ENCODE results near the gene MYMK. TPM values are rescaled to one million over a fixed set of nuclear protein-coding genes. Genes with fewer than 3 reads are reported as not detected.

MYMK gene
- total RNA-seq, 1 donor from 2014 or later: 8.9 TPM

DNA sequence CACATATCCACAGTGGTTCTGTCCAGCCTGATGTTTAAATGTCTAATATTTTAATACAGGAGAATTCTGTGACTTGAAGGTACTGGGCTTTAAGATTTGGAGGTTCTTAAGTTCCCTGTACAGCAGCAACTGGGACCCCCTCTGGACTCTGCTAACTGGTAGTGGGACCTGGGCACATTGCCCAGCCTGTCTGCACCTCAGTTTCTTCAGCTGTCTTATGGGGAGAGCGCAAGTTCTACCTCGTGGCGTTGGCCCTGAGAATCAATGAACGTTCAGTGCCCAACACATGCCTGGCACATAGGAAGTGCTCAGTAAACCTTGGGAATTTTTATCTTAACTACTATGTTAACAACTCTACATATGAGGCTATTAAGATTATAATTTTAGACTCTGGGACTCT lies 47.3 kb downstream of the MYMK start:
- H3K9ac ChIP-seq (ENCODE audit: low read depth in 1 of 3, low read length in 3 of 3): no peak overlapping the region
- peaks cover 14 to 16% (median 14%) of the 10 kb centered on the region in 3 donors for H3K4me1 ChIP-seq (ENCODE audit: control insufficient read depth in 3 of 3, insufficient read depth in 3 of 3, low read length in 3 of 3)
- no peak overlapping the region for H3K4me3 ChIP-seq (ENCODE audit: low read length in 3 of 3)
- no peak overlapping the region for H3K27ac ChIP-seq (ENCODE audit: low read depth, low read length)
- no peaks in the 10 kb centered on the region for H3K9me3 ChIP-seq (ENCODE audit: control insufficient read depth in 3 of 3, low read length in 3 of 3)
- peaks cover 0 to 5% (median 3%) of the 10 kb centered on the region in 3 donors for H3K27me3 ChIP-seq (ENCODE audit: control insufficient read depth in 3 of 3, insufficient read depth in 3 of 3, low read length in 3 of 3)
- no peaks in the 10 kb centered on the region for H3K36me3 ChIP-seq (ENCODE audit: control insufficient read depth in 3 of 3, insufficient read depth in 3 of 3, low read length in 3 of 3)

GRCh38 chr9:133476941-133477340 lies 47.8 kb downstream of the MYMK start:
- H3K9ac ChIP-seq (ENCODE audit: low read depth in 1 of 3, low read length in 3 of 3): no peak overlapping the region
- H3K4me3 ChIP-seq (ENCODE audit: low read length in 3 of 3): no peak overlapping the region
- H3K4me1 ChIP-seq (ENCODE audit: control insufficient read depth in 3 of 3, insufficient read depth in 3 of 3, low read length in 3 of 3): peaks cover 14 to 16% (median 14%) of the 10 kb centered on the region in 3 donors
- no peaks in the 10 kb centered on the region for H3K36me3 ChIP-seq (ENCODE audit: control insufficient read depth in 3 of 3, insufficient read depth in 3 of 3, low read length in 3 of 3)
- H3K27ac ChIP-seq (ENCODE audit: low read depth, low read length): no peak overlapping the region
- H3K27me3 ChIP-seq (ENCODE audit: control insufficient read depth in 3 of 3, insufficient read depth in 3 of 3, low read length in 3 of 3): peaks cover 0 to 5% (median 0%) of the 10 kb centered on the region in 3 donors
- no peaks in the 10 kb centered on the region for H3K9me3 ChIP-seq (ENCODE audit: control insufficient read depth in 3 of 3, low read length in 3 of 3)

DNA sequence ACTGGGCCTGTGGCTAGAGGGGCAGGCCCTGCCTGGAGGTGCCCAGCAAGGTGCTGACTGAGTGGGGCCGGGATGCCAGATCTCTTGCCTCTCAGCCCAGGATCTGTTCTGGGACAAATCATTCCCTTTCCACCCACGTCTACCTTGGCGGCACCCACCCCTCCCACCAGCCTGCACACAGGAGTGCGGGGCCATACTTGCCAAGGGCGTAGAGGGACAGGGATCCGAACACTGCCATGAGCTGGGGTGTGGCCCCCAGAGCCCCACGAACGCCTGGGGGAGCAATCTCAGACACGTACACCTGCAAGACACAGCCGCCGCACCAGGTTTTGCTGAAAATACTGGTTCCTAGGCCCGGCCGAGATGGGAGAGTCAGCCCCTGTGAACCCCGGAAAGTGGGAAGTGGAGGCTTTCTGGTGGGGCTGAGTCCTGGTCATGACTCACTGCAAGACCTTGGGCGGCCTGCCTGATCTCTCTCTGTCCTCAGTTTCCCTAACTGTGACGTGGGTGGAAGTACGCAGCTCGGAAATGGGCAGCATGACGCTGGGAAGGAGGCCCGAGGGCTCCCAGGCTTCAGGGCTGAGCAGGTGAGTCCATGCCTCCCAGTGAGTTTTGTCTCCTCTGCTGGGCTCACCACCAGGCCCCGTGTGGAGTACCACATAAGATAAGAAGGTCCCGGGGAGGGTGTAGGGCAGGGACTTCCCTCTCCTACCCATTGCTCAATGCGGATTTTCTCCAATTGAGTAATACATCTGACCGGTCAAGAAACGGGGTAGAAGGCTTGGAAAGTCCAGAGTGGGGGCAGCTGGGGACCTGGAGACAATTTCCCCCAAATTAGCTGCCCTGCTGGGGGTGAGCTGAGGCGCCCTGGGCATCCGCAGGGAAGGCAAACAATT lies 48.5 kb downstream of the MYMK start:
- Histone ChIP-seq H3K4me1 (ENCODE audit: control insufficient read depth in 3 of 3, insufficient read depth in 3 of 3, low read length in 3 of 3) (peaks cover 14 to 16% (median 14%) of the 10 kb centered on the region in 3 donors), H3K4me3 (ENCODE audit: low read length in 3 of 3) (no peak overlapping the region), H3K9ac (ENCODE audit: low read depth in 1 of 3, low read length in 3 of 3) (no peak overlapping the region), H3K9me3 (ENCODE audit: control insufficient read depth in 3 of 3, low read length in 3 of 3) (no peaks in the 10 kb centered on the region), H3K27me3 (ENCODE audit: control insufficient read depth in 3 of 3, insufficient read depth in 3 of 3, low read length in 3 of 3) (peaks cover 0 to 5% (median 0%) of the 10 kb centered on the region in 3 donors), H3K27ac (ENCODE audit: low read depth, low read length) (no peak overlapping the region), H3K36me3 (ENCODE audit: control insufficient read depth in 3 of 3, insufficient read depth in 3 of 3, low read length in 3 of 3) (peaks cover 0 to 2% (median 0%) of the 10 kb centered on the region in 3 donors)

- Histone ChIP-seq H3K4me3 (ENCODE audit: low read length in 3 of 3) (no peak overlapping the region), H3K9me3 (ENCODE audit: control insufficient read depth in 3 of 3, low read length in 3 of 3) (no peaks in the 10 kb centered on the region), H3K9ac (ENCODE audit: low read depth in 1 of 3, low read length in 3 of 3) (no peak overlapping the region), H3K27ac (ENCODE audit: low read depth, low read length) (no peak overlapping the region), H3K27me3 (ENCODE audit: control insufficient read depth in 3 of 3, insufficient read depth in 3 of 3, low read length in 3 of 3) (peaks cover 0 to 5% (median 0%) of the 10 kb centered on the region in 3 donors), H3K36me3 (ENCODE audit: control insufficient read depth in 3 of 3, insufficient read depth in 3 of 3, low read length in 3 of 3) (peaks cover 0 to 2% (median 0%) of the 10 kb centered on the region in 3 donors), H3K4me1 (ENCODE audit: control insufficient read depth in 3 of 3, insufficient read depth in 3 of 3, low read length in 3 of 3) (peaks cover 14 to 16% (median 14%) of the 10 kb centered on the region in 3 donors)
These were observed 49.3 kb downstream of the MYMK start for GRCh38 chr9:133475292-133476012.

DNA sequence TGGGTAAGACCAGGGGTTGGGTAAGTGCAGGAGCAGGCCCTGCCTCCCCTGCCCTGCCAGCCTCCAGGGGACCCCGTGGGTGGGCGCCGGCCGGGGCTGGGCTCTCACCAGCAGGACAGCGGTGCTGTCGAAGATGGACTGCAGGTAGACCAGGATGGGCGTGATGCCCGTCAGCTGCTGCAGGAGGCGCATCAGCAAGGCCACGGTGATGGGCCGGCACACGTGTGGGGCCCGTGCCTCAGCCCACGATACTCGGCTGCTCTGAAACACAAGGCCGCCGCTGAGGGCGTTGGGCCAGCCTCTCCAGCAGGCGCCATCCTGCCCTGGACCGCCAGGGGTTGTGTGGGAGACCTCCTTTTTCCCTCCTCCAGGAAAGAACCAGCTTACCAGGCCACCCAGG lies 49.9 kb downstream of the MYMK start:
- Histone ChIP-seq H3K27ac (ENCODE audit: low read depth, low read length) (no peak overlapping the region), H3K36me3 (ENCODE audit: control insufficient read depth in 3 of 3, insufficient read depth in 3 of 3, low read length in 3 of 3) (peaks cover 0 to 2% (median 0%) of the 10 kb centered on the region in 3 donors), H3K9me3 (ENCODE audit: control insufficient read depth in 3 of 3, low read length in 3 of 3) (no peaks in the 10 kb centered on the region), H3K9ac (ENCODE audit: low read depth in 1 of 3, low read length in 3 of 3) (no peak overlapping the region), H3K4me3 (ENCODE audit: low read length in 3 of 3) (no peak overlapping the region), H3K27me3 (ENCODE audit: control insufficient read depth in 3 of 3, insufficient read depth in 3 of 3, low read length in 3 of 3) (peaks cover 0 to 3% (median 0%) of the 10 kb centered on the region in 3 donors), H3K4me1 (ENCODE audit: control insufficient read depth in 3 of 3, insufficient read depth in 3 of 3, low read length in 3 of 3) (peaks cover 14 to 16% (median 14%) of the 10 kb centered on the region in 3 donors)

DNA sequence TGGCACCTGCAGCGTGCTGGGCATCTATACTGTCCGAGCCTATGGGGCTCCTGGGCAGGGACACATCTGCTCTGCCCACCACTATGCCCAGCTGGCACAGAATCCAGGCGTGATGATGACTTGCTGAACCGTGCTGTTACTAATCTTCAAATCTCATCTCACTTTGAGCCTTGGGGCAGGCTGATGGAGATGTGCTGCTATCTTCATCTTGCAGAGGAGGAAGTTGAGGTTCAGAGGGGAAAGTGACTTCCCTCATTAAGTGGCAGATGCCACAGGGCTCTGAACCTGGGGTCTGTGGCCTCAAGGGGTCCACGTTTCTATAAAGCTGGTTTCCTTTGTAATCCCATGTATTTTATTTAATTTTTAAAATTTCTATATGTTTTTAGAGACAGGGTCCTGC lies 50.5 kb downstream of the MYMK start:
- peaks cover 8 to 9% (median 8%) of the 10 kb centered on the region in 3 donors for H3K4me1 ChIP-seq (ENCODE audit: control insufficient read depth in 3 of 3, insufficient read depth in 3 of 3, low read length in 3 of 3)

GRCh38 chr9:133473743-133474142 lies 51.0 kb downstream of the MYMK start:
- Histone ChIP-seq H3K36me3 (ENCODE audit: control insufficient read depth in 3 of 3, insufficient read depth in 3 of 3, low read length in 3 of 3) (peaks cover under 1 to 6% (median 3%) of the 10 kb centered on the region in 3 donors), H3K4me3 (ENCODE audit: low read length in 3 of 3) (no peak overlapping the region), H3K4me1 (ENCODE audit: control insufficient read depth in 3 of 3, insufficient read depth in 3 of 3, low read length in 3 of 3) (peaks cover 6 to 7% (median 7%) of the 10 kb centered on the region in 3 donors), H3K27ac (ENCODE audit: low read depth, low read length) (no peak overlapping the region), H3K9ac (ENCODE audit: low read depth in 1 of 3, low read length in 3 of 3) (no peak overlapping the region), H3K9me3 (ENCODE audit: control insufficient read depth in 3 of 3, low read length in 3 of 3) (no peaks in the 10 kb centered on the region), H3K27me3 (ENCODE audit: control insufficient read depth in 3 of 3, insufficient read depth in 3 of 3, low read length in 3 of 3) (no peaks in the 10 kb centered on the region)

More for the DNA sequence above, 50.5 kb downstream of the MYMK start:
- no peaks in the 10 kb centered on the region for H3K9me3 ChIP-seq (ENCODE audit: control insufficient read depth in 3 of 3, low read length in 3 of 3)
- H3K4me3 ChIP-seq (ENCODE audit: low read length in 3 of 3): no peak overlapping the region
- no peaks in the 10 kb centered on the region for H3K27me3 ChIP-seq (ENCODE audit: control insufficient read depth in 3 of 3, insufficient read depth in 3 of 3, low read length in 3 of 3)
- peaks cover 0 to 6% (median 0%) of the 10 kb centered on the region in 3 donors for H3K36me3 ChIP-seq (ENCODE audit: control insufficient read depth in 3 of 3, insufficient read depth in 3 of 3, low read length in 3 of 3)
- H3K27ac ChIP-seq (ENCODE audit: low read depth, low read length): no peak overlapping the region
- H3K9ac ChIP-seq (ENCODE audit: low read depth in 1 of 3, low read length in 3 of 3): no peak overlapping the region

DNA sequence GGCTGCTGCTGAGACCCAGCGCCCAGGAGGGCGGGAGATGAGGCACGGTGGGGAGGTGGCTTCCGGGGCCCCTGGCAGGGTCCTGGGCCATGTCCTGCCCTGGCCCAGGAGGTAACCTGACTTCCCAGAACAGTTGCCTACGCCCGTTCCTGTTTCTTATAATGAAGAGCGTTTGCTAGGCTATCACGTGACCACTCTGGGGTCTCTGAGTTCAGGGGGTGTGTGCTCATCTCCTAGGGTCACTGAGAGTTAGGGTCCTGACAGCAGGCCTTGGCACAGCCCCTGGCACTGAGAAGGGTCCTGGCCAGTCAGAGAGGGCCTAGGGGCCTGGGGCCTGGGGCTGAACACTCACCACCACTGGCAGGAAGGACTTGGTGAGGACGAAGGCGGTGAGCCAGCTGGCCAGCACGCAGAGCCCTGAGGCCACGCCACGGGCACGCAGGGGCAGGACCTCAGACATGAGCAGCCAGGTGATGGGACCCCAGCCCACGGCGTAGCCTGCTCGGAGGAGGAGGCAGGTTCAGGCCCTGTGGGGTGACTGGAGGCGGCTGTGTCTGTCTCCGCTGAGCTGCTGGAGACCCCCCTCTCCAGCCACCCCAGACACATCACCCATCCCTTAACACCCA lies 51.9 kb downstream of the MYMK start:
- no peak overlapping the region for H3K9ac ChIP-seq (ENCODE audit: low read depth in 1 of 3, low read length in 3 of 3)
- H3K27me3 ChIP-seq (ENCODE audit: control insufficient read depth in 3 of 3, insufficient read depth in 3 of 3, low read length in 3 of 3): no peaks in the 10 kb centered on the region
- H3K27ac ChIP-seq (ENCODE audit: low read depth, low read length): no peak overlapping the region
- no peaks in the 10 kb centered on the region for H3K9me3 ChIP-seq (ENCODE audit: control insufficient read depth in 3 of 3, low read length in 3 of 3)
- no peak overlapping the region for H3K4me3 ChIP-seq (ENCODE audit: low read length in 3 of 3)
- peaks cover 0 to under 1% (median 0%) of the 10 kb centered on the region in 3 donors for H3K4me1 ChIP-seq (ENCODE audit: control insufficient read depth in 3 of 3, insufficient read depth in 3 of 3, low read length in 3 of 3)
- H3K36me3 ChIP-seq (ENCODE audit: control insufficient read depth in 3 of 3, insufficient read depth in 3 of 3, low read length in 3 of 3): peaks cover 6 to 7% (median 6%) of the 10 kb centered on the region in 3 donors

DNA sequence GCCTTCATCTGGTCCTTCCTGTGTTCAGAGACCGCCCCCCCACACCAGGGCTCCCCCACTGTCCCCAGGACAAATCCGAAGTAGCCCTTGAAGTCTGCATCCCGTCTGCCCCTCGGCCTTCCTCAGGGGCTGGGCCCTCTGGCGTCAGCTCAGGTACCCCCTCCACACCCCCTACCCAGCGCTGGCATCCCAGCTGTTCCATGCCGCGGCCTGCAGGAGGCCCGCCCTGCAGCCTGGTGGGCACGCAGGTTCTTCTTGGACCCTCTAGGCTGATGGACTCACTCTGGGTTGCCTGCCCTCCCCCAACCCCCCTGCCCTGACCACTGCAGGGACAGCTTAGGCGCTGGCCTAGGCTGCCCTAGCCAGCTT lies 52.5 kb downstream of the MYMK start:
- H3K4me1 ChIP-seq (ENCODE audit: control insufficient read depth in 3 of 3, insufficient read depth in 3 of 3, low read length in 3 of 3): no peaks in the 10 kb centered on the region
- H3K9me3 ChIP-seq (ENCODE audit: control insufficient read depth in 3 of 3, low read length in 3 of 3): no peaks in the 10 kb centered on the region
- H3K9ac ChIP-seq (ENCODE audit: low read depth in 1 of 3, low read length in 3 of 3): no peak overlapping the region
- H3K36me3 ChIP-seq (ENCODE audit: control insufficient read depth in 3 of 3, insufficient read depth in 3 of 3, low read length in 3 of 3): peaks cover 6 to 7% (median 6%) of the 10 kb centered on the region in 3 donors
- H3K4me3 ChIP-seq (ENCODE audit: low read length in 3 of 3): no peak overlapping the region
- H3K27ac ChIP-seq (ENCODE audit: low read depth, low read length): no peak overlapping the region
- H3K27me3 ChIP-seq (ENCODE audit: control insufficient read depth in 3 of 3, insufficient read depth in 3 of 3, low read length in 3 of 3): no peaks in the 10 kb centered on the region
